Stimulated activated CD4-positive, alpha-beta T cell treated with anti-CD3 and anti-CD28 coated beads, TNF-alpha, amount 100 ng/mL, for 4 hours (primary cell): Measurements from ENCODE around the gene PHLDB1.
A peak's percentile ranks its signal among the peaks of the same experiment; 100 is the strongest.
"Not testable (repeated sequence)": the region's sequence is repeated elsewhere in the genome, so short reads cannot be mapped to it uniquely, and the experiment has no call there.

Experiments used
- DNase-seq, 3 experiments: peaks; one replicate each; pipeline ENCODE4 v3.0.0-alpha.2; 2020; ENCODE audit warnings: low read depth in 3 of 3

PHLDB1 gene

GRCh38 chr11:118607401-118608359 lies at the start of gene PHLDB1:
Gene PHLDB1 (plus strand): TSS chr11:118607615. CDS start chr11:118613837, 6,222 bp downstream.
- peak; percentile 29 to 37 (median 37) for DNase-seq

GRCh38 chr11:118560806-118561205 lies 46.6 kb upstream of the PHLDB1 start:
- no peak for DNase-seq

GRCh38 chr11:118565051-118565450 lies 42.4 kb upstream of the PHLDB1 start:
- no peak for DNase-seq

GRCh38 chr11:118569670-118570069 lies 37.7 kb upstream of the PHLDB1 start:
- no peak for DNase-seq

GRCh38 chr11:118570787-118571186 lies 36.6 kb upstream of the PHLDB1 start:
- DNase-seq = no peak

- peak in 1 of 3 experiments; percentile 9 for DNase-seq
Measured at GRCh38 chr11:118571701-118572060, 35.7 kb upstream of the PHLDB1 start.

- DNase-seq = peak; percentile 53 to 66 (median 64)
Measured at GRCh38 chr11:118572061-118572980, 35.1 kb upstream of the PHLDB1 start, which contains the start of gene ARCN1. Gene ARCN1 (plus strand): TSS chr11:118572409. CDS start chr11:118572548, 139 bp downstream.

- no peak for DNase-seq
Measured at GRCh38 chr11:118572981-118573550, 34.3 kb upstream of the PHLDB1 start.

- DNase-seq = no peak
Measured at GRCh38 chr11:118574636-118575035, 32.8 kb upstream of the PHLDB1 start.

GRCh38 chr11:118577995-118578394 lies 29.4 kb upstream of the PHLDB1 start:
- DNase-seq = not testable (repeated sequence)

- no peak for DNase-seq
Measured at GRCh38 chr11:118581057-118581456, 26.4 kb upstream of the PHLDB1 start.

- no peak for DNase-seq
Measured at GRCh38 chr11:118587952-118588351, 19.5 kb upstream of the PHLDB1 start.

GRCh38 chr11:118592616-118593367 lies 14.6 kb upstream of the PHLDB1 start:
- no peak for DNase-seq

- not testable (repeated sequence) for DNase-seq
Measured at GRCh38 chr11:118594984-118595383, 12.4 kb upstream of the PHLDB1 start.

GRCh38 chr11:118596224-118597146 lies 10.9 kb upstream of the PHLDB1 start:
- no peak for DNase-seq

GRCh38 chr11:118597556-118597955 lies 9.9 kb upstream of the PHLDB1 start:
- DNase-seq = no peak

GRCh38 chr11:118602331-118602730 lies 5.1 kb upstream of the PHLDB1 start:
- no peak for DNase-seq

- DNase-seq = not testable (repeated sequence)
Measured at GRCh38 chr11:118603709-118604108, 3.7 kb upstream of the PHLDB1 start.

GRCh38 chr11:118604566-118604965 lies 2.8 kb upstream of the PHLDB1 start:
- no peak for DNase-seq
